ENCODE measurements around the gene GAS2L2.

GRCh38 chr17:35717475-35717874 is 35.6 kb downstream of the GAS2L2 start:
- TF ChIP-seq CTCF (conservative IDR thresholded peaks at IDR 0.05) (no peak), EZH2 (IDR thresholded peaks at IDR 0.05; ENCODE audit: low read depth) (no peak)

Measured in PC-9 (cell line).